ENCODE results near the gene ASCC3. TPM values are rescaled to one million over a fixed set of nuclear protein-coding genes. Genes with fewer than 3 reads are reported as not detected.
A peak's percentile ranks its signal among the peaks of the same experiment; 100 is the strongest.

Gene ASCC3
- total RNA-seq, 1 experiment from 2014 or later = 48.2 TPM

DNA sequence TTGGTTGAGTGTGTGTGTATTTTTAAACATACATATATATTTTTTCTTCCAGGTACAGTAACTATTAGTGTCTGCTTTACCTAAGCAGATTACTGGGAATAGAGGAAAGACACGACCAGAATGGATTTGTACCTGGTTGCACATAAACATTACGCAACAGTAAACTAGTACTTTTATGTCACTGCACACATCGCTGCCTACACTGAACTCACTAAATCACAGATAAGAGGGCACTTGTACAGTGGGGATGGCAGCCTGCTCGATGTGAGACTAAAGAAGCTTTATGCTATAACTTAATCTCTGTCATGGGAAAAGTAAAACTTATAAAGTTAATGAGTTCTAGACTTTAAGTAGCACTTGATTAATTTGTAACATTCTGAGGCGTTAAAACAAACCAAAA lies 326.9 kb downstream of the ASCC3 start:
- H3K4me3 Mint-ChIP-seq (ENCODE audit: unreplicated experiment) = no peak overlapping the region
- no peaks in the 10 kb centered on the region for H3K27me3 Mint-ChIP-seq (ENCODE audit: insufficient read depth, unreplicated experiment)
- Histone ChIP-seq H3K27me3 (replicated peaks; ENCODE audit: control insufficient read depth, insufficient read depth, low read length) (no peaks in the 10 kb centered on the region), H3K36me3 (ENCODE audit: control insufficient read depth, insufficient read depth, low read length) (no peaks in the 10 kb centered on the region), H3K4me1 (peaks cover 9% of the 10 kb centered on the region; the same call in 1 of the 2 replicates), H3K9me3 (no peaks in the 10 kb centered on the region), H3K4me3 (ENCODE audit: low read depth, low read length) (no peak overlapping the region)
- peak in 1 of 2 experiments; percentile 15 for DNase-seq
- intact Hi-C loops (cut with micrococcal nuclease; ENCODE audit: unreplicated experiment) = no loop called here
- H3K27ac Mint-ChIP-seq (ENCODE audit: unreplicated experiment) = no peak overlapping the region
- no TSS peak for BruUV-seq (replicated peaks)
- ChIA-PET CTCF (no interaction called here), POLR2A (no interaction called here)
- H3K9me3 Mint-ChIP-seq (ENCODE audit: unreplicated experiment) = no peaks in the 10 kb centered on the region
- peaks cover 7% of the 10 kb centered on the region for H3K4me1 Mint-ChIP-seq (ENCODE audit: low read depth, unreplicated experiment)
- no peaks in the 10 kb centered on the region for H3K36me3 Mint-ChIP-seq (ENCODE audit: insufficient read depth, unreplicated experiment)
- TF ChIP-seq, protein P1, sequence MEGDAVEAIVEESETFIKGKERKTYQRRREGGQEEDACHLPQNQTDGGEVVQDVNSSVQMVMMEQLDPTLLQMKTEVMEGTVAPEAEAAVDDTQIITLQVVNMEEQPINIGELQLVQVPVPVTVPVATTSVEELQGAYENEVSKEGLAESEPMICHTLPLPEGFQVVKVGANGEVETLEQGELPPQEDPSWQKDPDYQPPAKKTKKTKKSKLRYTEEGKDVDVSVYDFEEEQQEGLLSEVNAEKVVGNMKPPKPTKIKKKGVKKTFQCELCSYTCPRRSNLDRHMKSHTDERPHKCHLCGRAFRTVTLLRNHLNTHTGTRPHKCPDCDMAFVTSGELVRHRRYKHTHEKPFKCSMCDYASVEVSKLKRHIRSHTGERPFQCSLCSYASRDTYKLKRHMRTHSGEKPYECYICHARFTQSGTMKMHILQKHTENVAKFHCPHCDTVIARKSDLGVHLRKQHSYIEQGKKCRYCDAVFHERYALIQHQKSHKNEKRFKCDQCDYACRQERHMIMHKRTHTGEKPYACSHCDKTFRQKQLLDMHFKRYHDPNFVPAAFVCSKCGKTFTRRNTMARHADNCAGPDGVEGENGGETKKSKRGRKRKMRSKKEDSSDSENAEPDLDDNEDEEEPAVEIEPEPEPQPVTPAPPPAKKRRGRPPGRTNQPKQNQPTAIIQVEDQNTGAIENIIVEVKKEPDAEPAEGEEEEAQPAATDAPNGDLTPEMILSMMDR (IDR thresholded peaks at IDR 0.05; ENCODE audit: insufficient read depth in 1 of 2, low read depth in 1 of 2, low read length in 1 of 2, severe bottlenecking in 1 of 2, unreplicated experiment in 1 of 2) = no peak

DNA sequence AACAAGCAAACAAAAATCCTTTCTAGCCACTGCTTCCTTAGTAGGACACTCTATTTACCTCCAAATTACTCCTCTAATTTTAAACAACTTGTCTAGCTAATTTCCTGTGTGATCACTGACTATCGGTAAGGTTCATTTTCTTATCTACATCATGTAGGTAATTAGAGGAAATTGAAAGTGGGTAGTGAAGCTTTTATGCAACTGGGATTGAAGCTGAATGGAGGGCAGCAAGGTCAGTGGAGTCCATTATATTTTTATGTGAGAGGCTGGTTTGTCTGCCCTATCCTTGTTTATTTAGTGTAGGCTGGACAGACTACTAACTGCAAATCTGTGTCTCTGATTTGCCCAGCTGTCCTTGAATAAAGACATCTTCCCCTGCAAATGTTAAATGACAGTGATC lies 327.9 kb downstream of the ASCC3 start:
- TF ChIP-seq, protein P1 (IDR thresholded peaks at IDR 0.05; ENCODE audit: insufficient read depth in 1 of 2, low read depth in 1 of 2, low read length in 1 of 2, severe bottlenecking in 1 of 2, unreplicated experiment in 1 of 2) = no peak
- no TSS peak for BruUV-seq (replicated peaks)
- CTCF ChIA-PET = no interaction called here
- POLR2A ChIA-PET = no interaction called here
- no peaks in the 10 kb centered on the region for H3K36me3 ChIP-seq (ENCODE audit: control insufficient read depth, insufficient read depth, low read length)
- H3K36me3 Mint-ChIP-seq (ENCODE audit: insufficient read depth, unreplicated experiment) = no peaks in the 10 kb centered on the region
- no peak overlapping the region for H3K4me3 ChIP-seq (ENCODE audit: low read depth, low read length)
- no peaks in the 10 kb centered on the region for H3K9me3 ChIP-seq
- H3K27ac Mint-ChIP-seq (ENCODE audit: unreplicated experiment) = no peak overlapping the region
- H3K4me1 ChIP-seq = peaks cover 9% of the 10 kb centered on the region; the same call in 1 of the 2 replicates
- H3K27me3 ChIP-seq (replicated peaks; ENCODE audit: control insufficient read depth, insufficient read depth, low read length) = no peaks in the 10 kb centered on the region
- H3K4me3 Mint-ChIP-seq (ENCODE audit: unreplicated experiment) = no peak overlapping the region
- DNase-seq = no peak
- peaks cover 7% of the 10 kb centered on the region for H3K4me1 Mint-ChIP-seq (ENCODE audit: low read depth, unreplicated experiment)
- no peaks in the 10 kb centered on the region for H3K9me3 Mint-ChIP-seq (ENCODE audit: unreplicated experiment)
- intact Hi-C loops (cut with micrococcal nuclease; ENCODE audit: unreplicated experiment) = no loop called here
- H3K27me3 Mint-ChIP-seq (ENCODE audit: insufficient read depth, unreplicated experiment) = no peaks in the 10 kb centered on the region

DNA sequence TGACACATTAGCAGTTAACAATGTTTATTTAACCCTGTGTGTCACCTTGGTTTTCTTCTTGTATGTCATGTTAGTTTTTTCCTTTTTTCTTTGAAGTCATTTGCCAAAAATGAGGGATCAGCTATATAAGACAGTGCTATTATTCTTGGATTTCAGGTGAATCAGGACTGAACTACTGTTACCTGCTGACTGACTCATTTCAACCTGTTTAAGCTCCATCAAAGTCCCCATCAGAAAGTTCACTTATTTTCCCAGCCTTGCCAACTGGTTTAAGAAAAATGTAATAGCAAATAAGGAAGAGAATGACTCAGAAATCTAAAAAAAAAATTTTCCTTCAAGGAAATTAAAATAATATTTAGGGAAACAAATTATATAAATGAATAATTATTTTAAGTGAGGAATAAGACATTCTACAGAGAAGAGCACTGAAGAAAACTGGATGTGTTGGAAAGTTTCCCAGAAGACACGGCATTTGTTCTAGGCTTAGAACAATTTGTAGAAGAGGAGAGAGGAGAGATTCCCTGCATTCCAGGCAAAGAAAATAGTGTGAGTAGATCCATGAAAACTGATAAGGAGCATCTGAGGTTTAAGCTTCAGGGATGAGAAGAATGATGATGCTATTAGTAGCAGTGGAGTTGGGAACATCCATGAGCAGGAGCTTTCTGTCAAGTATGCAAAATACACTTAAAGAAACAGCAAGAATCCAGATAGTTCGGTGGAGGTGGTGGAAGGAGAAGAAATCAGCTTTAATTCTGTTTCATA lies 331.5 kb downstream of the ASCC3 start:
- H3K9me3 Mint-ChIP-seq (ENCODE audit: unreplicated experiment) = no peaks in the 10 kb centered on the region
- DNase-seq = no peak
- Histone ChIP-seq H3K4me3 (ENCODE audit: low read depth, low read length) (no peak overlapping the region), H3K36me3 (ENCODE audit: control insufficient read depth, insufficient read depth, low read length) (no peaks in the 10 kb centered on the region), H3K9me3 (no peaks in the 10 kb centered on the region), H3K27me3 (replicated peaks; ENCODE audit: control insufficient read depth, insufficient read depth, low read length) (no peaks in the 10 kb centered on the region), H3K4me1 (peaks cover 9% of the 10 kb centered on the region; the same call in 1 of the 2 replicates)
- H3K4me3 Mint-ChIP-seq (ENCODE audit: unreplicated experiment) = no peak overlapping the region
- intact Hi-C loops (cut with micrococcal nuclease; ENCODE audit: unreplicated experiment) = no loop called here
- ChIA-PET POLR2A (interaction anchor here (0.7 kb wide), 1 partner anchor 16 kb away, joined by 3 read pairs; no protein-coding TSS in a partner anchor), CTCF (interaction anchor here (0.7 kb wide), 1 partner anchor 308 kb away, joined by 3 read pairs; no protein-coding TSS in a partner anchor)
- H3K27me3 Mint-ChIP-seq (ENCODE audit: insufficient read depth, unreplicated experiment) = no peaks in the 10 kb centered on the region
- H3K4me1 Mint-ChIP-seq (ENCODE audit: low read depth, unreplicated experiment) = peaks cover 7% of the 10 kb centered on the region
- TF ChIP-seq, protein P1 (IDR thresholded peaks at IDR 0.05; ENCODE audit: insufficient read depth in 1 of 2, low read depth in 1 of 2, low read length in 1 of 2, severe bottlenecking in 1 of 2, unreplicated experiment in 1 of 2) = no peak
- BruUV-seq (replicated peaks) = no TSS peak
- H3K36me3 Mint-ChIP-seq (ENCODE audit: insufficient read depth, unreplicated experiment) = peaks cover 6% of the 10 kb centered on the region
- no peak overlapping the region for H3K27ac Mint-ChIP-seq (ENCODE audit: unreplicated experiment)

Data from Caco-2 (cell line).